ENCODE data around the gene SUGCT. TPM values are rescaled to one million over a fixed set of nuclear protein-coding genes. Genes with fewer than 3 reads are reported as not detected.
"Not testable (repeated sequence)": the region's sequence is repeated elsewhere in the genome, so short reads cannot be mapped to it uniquely, and the experiment has no call there.

Gene SUGCT
- total RNA-seq, 6 donors from 2014 or later: 1.4 to 3.1 (median 1.7) TPM; not detected in 1

DNA sequence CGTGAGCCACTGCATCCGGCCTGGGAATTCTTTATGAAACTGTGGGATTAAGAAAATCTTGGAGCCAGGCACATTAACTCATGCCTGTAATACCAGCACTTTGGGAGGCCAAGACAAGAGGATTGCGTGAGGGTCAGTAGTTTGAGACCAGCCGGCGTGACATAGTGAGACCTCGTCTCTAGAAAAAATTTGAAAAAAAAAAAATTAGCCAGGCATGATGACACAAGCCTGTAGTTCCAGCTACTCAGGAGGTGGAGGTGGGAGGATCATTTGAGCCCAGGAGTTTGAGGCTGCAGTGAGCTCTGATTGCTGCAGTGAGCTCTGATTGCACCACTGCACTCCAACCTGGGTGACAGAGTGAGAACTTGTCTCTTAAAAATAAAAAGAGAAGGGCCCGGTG lies 69.8 kb downstream of the SUGCT start:
- H3K4me3 ChIP-seq: no peak overlapping the region
- H3K9me3 ChIP-seq: no peaks in the 10 kb centered on the region
- 93 to 94% methylated on average over 7 of the region's 7 CpGs for WGBS, 2 donors
- TF ChIP-seq EP300 (IDR thresholded peaks at IDR 0.05) (no peak), POLR2A (IDR thresholded peaks at IDR 0.05) (no peak), POLR2AphosphoS5 (IDR thresholded peaks at IDR 0.05) (no peak)
- TF ChIP-seq, protein P1, sequence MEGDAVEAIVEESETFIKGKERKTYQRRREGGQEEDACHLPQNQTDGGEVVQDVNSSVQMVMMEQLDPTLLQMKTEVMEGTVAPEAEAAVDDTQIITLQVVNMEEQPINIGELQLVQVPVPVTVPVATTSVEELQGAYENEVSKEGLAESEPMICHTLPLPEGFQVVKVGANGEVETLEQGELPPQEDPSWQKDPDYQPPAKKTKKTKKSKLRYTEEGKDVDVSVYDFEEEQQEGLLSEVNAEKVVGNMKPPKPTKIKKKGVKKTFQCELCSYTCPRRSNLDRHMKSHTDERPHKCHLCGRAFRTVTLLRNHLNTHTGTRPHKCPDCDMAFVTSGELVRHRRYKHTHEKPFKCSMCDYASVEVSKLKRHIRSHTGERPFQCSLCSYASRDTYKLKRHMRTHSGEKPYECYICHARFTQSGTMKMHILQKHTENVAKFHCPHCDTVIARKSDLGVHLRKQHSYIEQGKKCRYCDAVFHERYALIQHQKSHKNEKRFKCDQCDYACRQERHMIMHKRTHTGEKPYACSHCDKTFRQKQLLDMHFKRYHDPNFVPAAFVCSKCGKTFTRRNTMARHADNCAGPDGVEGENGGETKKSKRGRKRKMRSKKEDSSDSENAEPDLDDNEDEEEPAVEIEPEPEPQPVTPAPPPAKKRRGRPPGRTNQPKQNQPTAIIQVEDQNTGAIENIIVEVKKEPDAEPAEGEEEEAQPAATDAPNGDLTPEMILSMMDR (IDR thresholded peaks at IDR 0.05): no peak
- no peaks in the 10 kb centered on the region for H3K36me3 ChIP-seq
- H3K4me1 ChIP-seq: no peaks in the 10 kb centered on the region
- no peak overlapping the region for H3K27ac ChIP-seq
- no peaks in the 10 kb centered on the region for H3K27me3 ChIP-seq
- DNase-seq (no peak), ATAC-seq (ENCODE audit: low FRiP score in 2 of 2) (no peak)

DNA sequence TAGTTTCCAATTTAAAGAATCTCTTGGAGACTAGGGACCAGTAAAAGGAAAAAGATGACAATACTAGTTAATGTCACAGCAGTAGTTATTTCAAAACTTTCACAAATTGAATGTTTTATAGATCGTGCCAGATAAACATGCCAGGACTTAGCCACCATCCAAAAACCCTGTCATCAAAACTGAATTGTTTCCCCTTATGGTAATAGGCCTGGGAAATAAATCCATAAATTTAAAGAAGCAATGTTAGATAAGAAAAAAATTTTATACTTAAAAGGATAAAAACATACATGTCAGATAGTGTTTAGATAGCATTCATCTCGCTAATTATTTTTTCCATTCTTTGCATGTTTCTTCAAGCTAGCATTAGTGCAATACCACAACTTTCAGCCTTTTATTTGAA lies 71.2 kb downstream of the SUGCT start:
- Histone ChIP-seq H3K27ac (no peak overlapping the region), H3K4me3 (no peak overlapping the region), H3K36me3 (no peaks in the 10 kb centered on the region), H3K4me1 (no peaks in the 10 kb centered on the region), H3K27me3 (no peaks in the 10 kb centered on the region), H3K9me3 (no peaks in the 10 kb centered on the region)
- 83 to 87% methylated on average over 2 of the region's 2 CpGs for WGBS, 2 donors
- DNase-seq (no peak), ATAC-seq (ENCODE audit: low FRiP score in 2 of 2) (no peak)
- TF ChIP-seq EP300 (IDR thresholded peaks at IDR 0.05): no peak
- TF ChIP-seq POLR2A (IDR thresholded peaks at IDR 0.05): no peak
- TF ChIP-seq POLR2AphosphoS5 (IDR thresholded peaks at IDR 0.05): no peak
- TF ChIP-seq, protein P1 (IDR thresholded peaks at IDR 0.05): no peak

DNA sequence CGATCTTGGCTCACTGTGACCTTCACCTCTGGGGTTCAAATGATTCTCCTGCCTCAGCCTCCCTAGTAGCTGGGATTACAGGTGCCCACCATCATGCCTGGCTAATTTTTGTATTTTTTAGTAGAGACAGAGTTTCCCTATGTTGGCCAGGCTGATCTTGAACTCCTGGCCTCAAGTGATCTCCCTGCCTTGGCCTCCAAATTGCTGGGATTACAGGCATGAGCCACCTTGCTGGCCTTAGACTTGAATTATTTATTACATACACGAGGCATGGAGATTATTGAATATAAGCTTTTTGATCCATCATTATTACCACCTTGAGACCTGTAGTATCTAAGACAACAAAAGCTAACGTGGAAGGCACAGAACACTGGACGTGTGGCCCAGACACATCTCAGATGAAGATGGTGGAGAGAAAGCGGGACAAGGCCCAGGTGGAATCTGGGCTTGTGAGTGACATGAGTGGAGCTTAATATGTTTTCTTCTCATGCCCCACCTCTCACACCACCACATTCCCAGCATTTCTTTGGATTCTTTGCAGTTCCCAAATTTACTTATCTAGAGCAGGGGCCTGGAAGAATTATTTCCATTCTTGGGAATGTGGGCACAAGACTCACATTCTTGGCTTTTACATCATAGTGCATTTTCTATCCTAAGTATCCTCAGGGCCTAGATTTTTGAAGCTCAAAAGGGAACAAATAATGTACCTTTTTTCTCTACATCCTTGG lies 76.6 kb downstream of the SUGCT start:
- Histone ChIP-seq H3K9me3 (no peaks in the 10 kb centered on the region), H3K36me3 (no peaks in the 10 kb centered on the region), H3K4me3 (no peak overlapping the region), H3K4me1 (no peaks in the 10 kb centered on the region), H3K27me3 (no peaks in the 10 kb centered on the region), H3K27ac (no peak overlapping the region)
- no peak for DNase-seq
- no peak for ATAC-seq (ENCODE audit: low FRiP score in 2 of 2)
- TF ChIP-seq, protein P1 (IDR thresholded peaks at IDR 0.05): no peak
- TF ChIP-seq POLR2A (IDR thresholded peaks at IDR 0.05) (no peak), POLR2AphosphoS5 (IDR thresholded peaks at IDR 0.05) (no peak), EP300 (IDR thresholded peaks at IDR 0.05) (no peak)
- 87 to 92% methylated on average over 5 of the region's 5 CpGs for WGBS, 2 donors

DNA sequence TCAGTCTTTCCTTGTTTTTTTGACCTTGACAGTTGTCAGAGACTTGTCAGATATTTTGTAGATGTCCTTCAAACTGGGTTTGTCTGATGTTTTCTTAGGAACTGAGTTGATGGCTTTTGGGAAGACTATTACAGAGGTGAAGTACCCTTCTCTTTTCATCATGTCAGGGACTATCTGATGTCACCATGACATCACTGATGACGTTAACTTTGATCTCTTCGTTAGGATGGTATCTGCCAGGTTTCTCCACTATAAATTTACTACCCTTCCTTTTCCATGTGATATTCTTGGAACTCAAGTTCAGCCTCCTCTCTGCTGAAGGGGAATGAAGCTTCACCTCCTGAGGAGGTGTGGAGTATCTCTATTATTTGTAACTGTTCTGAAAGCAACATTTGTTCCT lies 78.5 kb downstream of the SUGCT start:
- no peak for ATAC-seq (ENCODE audit: low FRiP score in 2 of 2)
- Histone ChIP-seq H3K36me3 (no peaks in the 10 kb centered on the region), H3K4me3 (no peak overlapping the region), H3K4me1 (no peaks in the 10 kb centered on the region), H3K27me3 (no peaks in the 10 kb centered on the region), H3K27ac (no peak overlapping the region), H3K9me3 (peaks cover 0 to under 1% (median 0%) of the 10 kb centered on the region in 4 donors)
- no peak for DNase-seq
- TF ChIP-seq POLR2A (IDR thresholded peaks at IDR 0.05) (no peak), POLR2AphosphoS5 (IDR thresholded peaks at IDR 0.05) (no peak), EP300 (IDR thresholded peaks at IDR 0.05) (no peak)
- TF ChIP-seq, protein P1 (IDR thresholded peaks at IDR 0.05): no peak
- 83% methylated on average over 2 of the region's 2 CpGs for WGBS, 2 donors

DNA sequence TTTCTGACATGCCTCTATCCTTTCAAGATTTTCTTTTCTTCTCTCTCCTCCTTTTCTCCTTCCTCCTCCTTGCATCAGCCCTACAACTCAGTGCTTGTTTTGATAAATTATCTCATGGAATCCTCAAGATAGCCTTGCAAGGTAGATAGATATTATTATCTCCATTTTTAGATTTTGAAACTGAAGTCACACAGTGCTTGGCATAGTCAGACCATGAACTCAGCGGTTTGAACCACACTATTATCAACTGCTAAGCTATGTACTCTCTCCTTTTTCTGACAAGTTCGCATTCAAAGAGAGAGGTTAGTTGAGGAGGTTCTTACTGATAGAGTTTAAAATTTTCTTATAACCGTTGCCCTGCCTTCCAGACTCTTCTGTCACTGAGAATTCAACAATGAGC lies 79.1 kb downstream of the SUGCT start:
- 90 to 92% methylated on average over 3 of the region's 3 CpGs for WGBS, 2 donors
- Histone ChIP-seq H3K27ac (no peak overlapping the region), H3K27me3 (no peaks in the 10 kb centered on the region), H3K4me1 (no peaks in the 10 kb centered on the region), H3K9me3 (peaks cover 0 to 3% (median 0%) of the 10 kb centered on the region in 4 donors), H3K4me3 (no peak overlapping the region), H3K36me3 (no peaks in the 10 kb centered on the region)
- TF ChIP-seq EP300 (IDR thresholded peaks at IDR 0.05) (no peak), POLR2A (IDR thresholded peaks at IDR 0.05) (no peak), POLR2AphosphoS5 (IDR thresholded peaks at IDR 0.05) (no peak)
- TF ChIP-seq, protein P1 (IDR thresholded peaks at IDR 0.05): no peak
- DNase-seq: no peak
- ATAC-seq (ENCODE audit: low FRiP score in 2 of 2): no peak

DNA sequence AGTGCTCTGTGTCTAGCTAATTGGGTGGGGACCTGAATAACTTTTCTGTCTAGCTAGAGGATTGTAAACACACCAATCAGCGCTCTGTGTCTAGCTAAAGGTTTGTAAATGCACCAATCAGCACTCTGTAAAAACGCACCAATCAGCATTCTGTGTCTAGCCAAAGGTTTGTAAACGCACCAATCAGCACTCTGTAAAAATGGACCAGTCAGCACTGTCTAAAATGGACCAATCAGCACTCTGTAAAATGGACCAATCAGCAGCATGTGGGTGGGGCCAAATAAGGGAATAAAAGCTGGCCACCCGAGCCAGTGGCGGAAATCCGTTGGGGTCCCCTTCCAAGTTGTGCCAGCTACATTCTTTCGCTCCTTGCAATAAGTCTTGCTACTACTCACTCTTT lies 83.8 kb downstream of the SUGCT start:
- H3K27ac ChIP-seq; DNase-seq; ATAC-seq (ENCODE audit: low FRiP score in 2 of 2); H3K9me3 ChIP-seq; H3K36me3 ChIP-seq; H3K4me1 ChIP-seq; H3K4me3 ChIP-seq; H3K27me3 ChIP-seq: not testable (repeated sequence)
- WGBS, 2 donors: 89 to 97% methylated on average over 7 of the region's 7 CpGs
